HG03159 (cell line): ENCODE results near the gene KCNIP4.
"Not testable (repeated sequence)": the region's sequence is repeated elsewhere in the genome, so short reads cannot be mapped to it uniquely, and the experiment has no call there.

ENCODE experiments used
- ATAC-seq: cut with Tn5 transposase; IDR thresholded peaks from one replicate; pipeline ENCODE4 v1.9.1; 2021; ENCODE audit warnings: mild to moderate bottlenecking, moderate library complexity; ENCODE audit not compliant: unreplicated experiment

The KCNIP4 gene

DNA sequence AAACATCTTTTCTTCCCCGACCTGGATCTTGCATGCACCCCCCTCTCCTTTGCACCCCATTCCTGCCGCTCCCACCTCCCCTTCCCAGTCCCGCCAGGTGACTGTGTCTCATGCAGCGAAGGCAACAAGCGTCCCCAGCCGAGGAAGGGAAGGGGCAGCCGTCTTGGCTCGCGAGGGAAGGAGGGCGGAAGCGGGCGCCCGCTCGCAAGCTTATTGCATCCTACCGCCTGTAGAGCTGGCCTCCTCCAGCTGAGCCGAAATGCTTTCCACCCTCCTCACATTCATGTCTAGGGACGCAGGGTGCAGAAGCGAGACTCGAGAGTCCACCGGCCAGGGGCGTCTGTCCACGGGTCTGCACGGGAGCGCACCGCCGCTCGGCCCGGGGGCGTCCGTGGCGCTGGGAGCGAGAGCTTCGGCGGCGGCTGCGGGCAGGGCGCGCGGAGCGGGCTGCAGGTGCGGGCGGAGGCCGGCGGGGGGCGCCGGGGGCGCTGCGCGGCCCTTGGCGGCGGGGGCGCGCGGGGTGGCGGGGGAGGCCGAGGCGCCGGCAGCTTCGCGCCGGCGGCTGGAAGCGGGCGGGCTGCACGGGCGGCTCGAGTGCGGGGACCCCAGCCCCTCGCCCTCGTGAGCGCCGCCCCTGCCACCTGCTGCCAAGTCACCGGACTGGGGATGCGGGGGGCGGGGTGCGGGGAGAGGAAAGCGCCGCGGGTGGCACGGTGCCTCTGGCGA is at the start of gene KCNIP4:
Gene KCNIP4, minus strand, starts transcription at position 426 of the 726 bp plus-strand sequence.
- no peak for ATAC-seq

- ATAC-seq: not testable (repeated sequence)
Measured at GRCh38 chr4:21996618-21997017, 48.0 kb upstream of the KCNIP4 start.

GRCh38 chr4:21992330-21992729 is 43.8 kb upstream of the KCNIP4 start:
- ATAC-seq: no peak

DNA sequence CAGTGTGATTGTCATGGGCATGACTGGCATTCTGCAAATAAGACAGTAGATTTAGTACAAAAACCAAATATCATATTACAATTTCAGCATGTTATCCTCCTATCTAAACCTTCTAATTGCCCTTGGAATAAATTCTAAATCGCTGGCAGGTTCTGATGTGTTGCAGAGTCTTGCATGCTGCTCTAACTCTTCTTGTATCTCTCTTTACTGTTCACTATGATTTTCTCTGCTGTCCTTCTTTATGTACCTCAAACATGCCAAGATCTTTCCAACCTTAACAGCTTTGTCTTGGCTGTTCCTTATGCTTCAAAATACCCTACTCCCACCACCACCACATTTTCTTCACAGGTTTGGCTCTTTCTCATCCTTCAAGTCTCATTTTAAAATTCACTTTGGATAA is 43.0 kb upstream of the KCNIP4 start:
- no peak for ATAC-seq

DNA sequence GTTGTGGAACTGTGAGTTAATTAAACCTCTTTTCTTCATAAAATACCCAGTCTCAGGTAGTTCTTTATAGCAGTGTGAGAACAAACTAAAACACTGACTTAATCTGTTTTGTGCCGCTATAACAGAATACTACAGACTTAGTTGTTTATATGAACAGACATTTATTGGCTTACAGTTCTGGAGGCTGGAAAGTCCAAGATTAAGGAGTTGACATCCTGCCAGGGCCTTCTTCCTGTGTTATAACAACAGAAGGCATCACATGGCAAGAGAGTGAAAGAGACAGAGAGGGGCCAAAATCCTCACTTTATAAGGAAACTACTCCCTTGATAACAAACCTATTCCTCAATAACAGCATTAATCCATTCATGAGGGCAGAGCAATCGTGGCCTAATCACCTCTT is 42.5 kb upstream of the KCNIP4 start:
- ATAC-seq: no peak

DNA sequence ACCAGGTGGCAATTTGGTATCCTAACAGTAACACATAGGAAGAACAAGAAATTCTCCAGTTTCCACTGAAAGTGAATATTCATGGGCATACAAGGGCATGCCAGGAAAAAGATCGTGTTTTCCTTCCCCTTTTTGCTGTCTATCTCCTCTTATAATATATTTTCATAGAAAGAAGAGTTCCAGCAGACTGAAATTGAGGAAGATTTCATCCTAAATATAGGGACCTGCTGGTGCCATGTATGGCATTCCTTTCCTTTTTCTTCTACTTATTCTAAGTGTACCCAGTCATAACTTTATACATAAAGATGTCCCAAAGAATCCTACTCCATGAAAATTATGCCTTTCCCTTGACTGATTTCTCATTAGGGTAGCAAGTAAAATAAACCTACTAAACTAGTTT is 40.8 kb upstream of the KCNIP4 start:
- no peak for ATAC-seq

- ATAC-seq: no peak
Measured at GRCh38 chr4:21986307-21986706, 37.7 kb upstream of the KCNIP4 start.

- ATAC-seq: no peak
Measured at GRCh38 chr4:21982087-21982486, 33.5 kb upstream of the KCNIP4 start.

DNA sequence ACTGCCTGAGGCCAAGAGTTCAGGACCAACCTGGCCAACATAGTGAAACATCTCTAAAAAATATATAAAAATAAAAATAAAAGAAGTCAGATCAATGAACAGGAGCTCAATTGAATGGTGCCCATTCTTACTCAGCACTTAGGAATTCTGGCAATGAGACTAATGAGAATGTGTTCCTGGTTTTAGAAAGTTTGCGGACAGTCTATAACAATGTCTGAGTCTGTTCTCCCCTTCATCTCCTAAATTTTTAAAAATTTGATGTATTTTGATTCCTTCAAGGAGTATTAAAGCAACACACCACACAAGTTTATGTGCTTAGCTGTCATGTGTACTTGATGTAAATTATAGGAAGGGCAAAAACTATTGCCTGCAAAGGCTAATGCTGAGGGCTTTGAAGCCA is 30.6 kb upstream of the KCNIP4 start:
- no peak for ATAC-seq

DNA sequence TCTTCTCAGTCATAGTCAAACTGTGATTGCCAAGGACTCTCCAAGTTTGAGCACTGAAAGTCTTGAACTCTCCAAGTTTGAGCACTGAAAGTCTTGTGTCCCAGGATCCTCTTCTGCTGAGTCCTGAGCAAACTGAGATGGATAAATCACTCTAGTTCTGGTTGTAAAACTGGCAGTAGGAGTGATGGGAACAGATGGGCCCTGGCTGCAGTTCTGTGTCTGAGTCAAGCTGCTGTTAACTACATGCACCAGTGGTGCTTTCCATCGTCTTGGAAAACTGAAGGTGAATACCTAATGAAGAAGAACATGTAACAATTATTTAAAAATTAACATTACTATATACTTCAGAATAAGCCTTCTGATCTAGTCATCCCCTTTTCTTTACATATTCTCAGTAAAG is 27.6 kb upstream of the KCNIP4 start:
- no peak for ATAC-seq

GRCh38 chr4:21973850-21974249 is 25.3 kb upstream of the KCNIP4 start:
- ATAC-seq: no peak

DNA sequence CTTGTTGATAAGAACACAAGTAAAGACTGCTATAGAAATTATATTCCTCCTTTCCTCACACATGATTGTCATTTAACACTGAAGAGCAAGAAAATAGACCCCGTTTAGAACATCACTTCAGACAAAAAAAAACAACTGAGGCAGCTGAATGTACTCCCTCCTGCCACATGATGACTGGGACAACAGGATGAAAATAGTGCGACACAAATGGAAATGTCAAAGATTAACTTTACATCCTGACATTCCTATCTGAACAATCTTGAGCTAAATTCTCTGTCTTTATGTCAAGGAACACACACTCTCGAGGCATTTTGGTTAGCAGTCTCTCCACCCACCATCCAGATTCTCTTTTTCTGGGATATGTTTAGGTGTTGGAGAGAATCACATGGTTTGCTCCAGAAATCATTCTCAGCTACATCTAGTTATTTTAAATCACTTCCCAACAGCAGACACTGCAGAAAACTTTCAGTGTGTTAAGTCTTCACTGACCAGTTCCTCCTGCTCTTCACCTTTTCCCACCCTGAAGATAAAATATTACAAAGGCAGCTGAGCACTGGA is 16.3 kb upstream of the KCNIP4 start:
- no peak for ATAC-seq

DNA sequence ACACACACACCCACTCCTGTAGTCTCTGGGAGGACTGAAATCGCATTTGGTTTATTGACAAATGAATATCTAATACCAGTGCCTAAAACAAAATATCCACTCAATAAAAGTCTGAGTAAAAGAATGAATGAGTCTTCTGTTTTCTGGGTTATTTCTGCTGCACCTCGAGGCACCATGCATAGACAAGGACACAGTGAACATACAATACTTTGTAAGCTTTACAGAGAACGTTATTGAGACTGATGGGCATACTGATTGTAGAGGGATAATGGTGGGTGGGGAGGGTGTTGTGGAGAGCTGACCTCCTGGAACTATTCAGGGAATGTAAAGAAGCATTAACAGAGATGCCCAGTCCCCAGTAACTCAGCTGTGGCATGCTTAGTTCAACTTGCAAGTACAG is 14.1 kb upstream of the KCNIP4 start:
- no peak for ATAC-seq

DNA sequence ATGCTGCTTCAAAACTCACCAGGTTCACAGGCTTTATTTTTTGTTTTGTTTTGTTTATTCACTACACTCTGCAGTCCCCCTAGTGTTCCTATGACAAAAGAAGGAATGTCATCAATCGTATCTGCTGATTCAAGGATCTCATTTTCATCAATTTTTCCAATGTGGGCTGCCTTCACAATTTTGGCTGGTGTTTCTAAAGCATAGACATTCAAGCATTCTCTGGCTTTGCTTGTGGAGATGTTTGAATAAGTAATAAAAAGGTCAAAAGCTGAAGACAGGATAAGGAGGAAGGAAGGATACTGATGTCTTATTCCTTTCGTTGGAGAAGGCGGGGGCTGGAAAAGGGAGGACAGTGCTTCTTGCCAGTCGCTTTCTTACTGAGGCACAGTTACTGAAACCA is 12.2 kb upstream of the KCNIP4 start:
- ATAC-seq: no peak

DNA sequence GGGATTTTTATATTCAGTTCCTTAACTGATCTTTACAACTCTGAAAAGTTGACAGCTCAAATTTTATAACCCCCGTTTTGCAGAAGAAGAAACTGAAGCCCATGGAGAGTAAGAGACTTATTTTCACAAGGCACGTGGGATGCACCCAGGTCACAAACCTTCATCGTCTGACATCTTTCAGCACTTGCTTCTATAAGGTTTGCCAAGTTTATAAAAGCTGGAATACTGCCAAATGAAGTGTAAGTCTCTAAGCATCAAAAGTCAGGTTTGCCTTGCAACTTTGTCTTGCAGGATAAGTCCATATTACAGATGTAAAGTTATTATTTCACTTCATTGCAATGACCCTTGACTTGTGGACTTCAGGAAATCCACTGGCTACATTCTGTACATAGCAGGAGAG is 6.3 kb upstream of the KCNIP4 start:
- no peak for ATAC-seq

- ATAC-seq: no peak
Measured at GRCh38 chr4:21953653-21954052, 5.1 kb upstream of the KCNIP4 start.

DNA sequence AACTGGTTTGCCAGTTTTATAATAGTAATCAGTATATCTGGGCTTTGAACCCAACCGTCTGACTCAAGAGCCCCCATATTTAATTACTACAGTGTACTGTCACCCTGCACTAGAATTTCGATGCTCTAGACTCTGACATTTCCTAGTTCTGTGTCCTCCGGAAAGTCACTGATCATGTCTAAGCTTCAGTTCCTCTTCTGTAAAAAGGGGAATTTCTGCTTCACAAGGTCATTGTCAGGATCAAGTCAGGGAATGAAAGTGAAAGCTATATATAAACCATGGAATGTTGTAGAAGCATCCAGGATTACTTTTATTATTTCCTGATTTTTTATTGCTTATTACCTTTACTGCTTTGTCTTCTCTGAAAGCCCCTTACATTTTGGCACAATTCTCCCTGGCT is 4.0 kb upstream of the KCNIP4 start:
- ATAC-seq: no peak

DNA sequence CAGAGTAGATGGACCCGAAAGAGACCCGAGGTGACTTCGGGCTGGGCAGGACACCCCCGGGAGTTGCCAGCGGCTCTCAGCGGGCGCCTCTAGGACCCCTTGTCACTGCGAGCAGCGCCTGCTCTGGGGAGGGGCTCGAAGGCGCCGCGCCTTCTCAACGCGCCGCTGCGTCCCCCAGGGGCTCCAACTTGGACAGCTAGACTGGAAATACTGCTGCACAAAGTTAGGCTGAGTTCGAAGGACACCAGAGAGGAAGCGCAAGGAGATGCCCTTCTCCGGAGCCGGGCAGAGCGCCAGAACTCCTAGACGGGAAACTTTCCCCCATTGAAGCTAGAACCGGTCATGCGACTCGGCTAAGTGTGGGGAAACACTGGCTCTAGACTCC is 493 bp upstream of the KCNIP4 start:
- no peak for ATAC-seq

DNA sequence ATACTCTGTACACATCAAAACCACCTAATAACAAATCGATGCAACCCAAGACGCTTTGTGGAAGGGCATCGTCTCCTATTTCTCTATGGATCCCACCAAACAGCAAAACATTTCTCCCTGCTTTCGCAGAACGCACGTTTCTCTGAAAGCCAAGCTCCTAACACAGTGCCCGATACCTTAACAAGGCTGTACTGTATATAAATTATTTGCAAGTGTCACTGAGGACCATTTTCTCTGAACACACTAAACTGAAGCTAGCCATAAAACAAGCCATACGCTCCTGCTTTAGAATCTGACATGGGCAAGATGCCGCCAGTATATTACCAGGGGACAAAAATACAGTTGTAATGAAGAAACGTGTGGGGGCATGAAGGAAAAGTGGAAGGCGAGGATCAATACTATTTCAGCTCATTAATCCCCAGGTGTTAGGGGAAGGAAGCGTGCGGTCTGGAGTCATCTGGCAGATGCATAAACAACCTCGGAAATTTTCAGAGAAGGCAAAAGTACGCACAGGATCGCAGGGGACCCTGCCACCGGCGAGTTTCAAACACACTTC is 703 bp downstream of the KCNIP4 start:
- ATAC-seq: no peak

GRCh38 chr4:21946858-21947257 is 1.7 kb downstream of the KCNIP4 start:
- ATAC-seq: no peak

- no peak for ATAC-seq
Measured at GRCh38 chr4:21921526-21922180, 26.9 kb downstream of the KCNIP4 start.

DNA sequence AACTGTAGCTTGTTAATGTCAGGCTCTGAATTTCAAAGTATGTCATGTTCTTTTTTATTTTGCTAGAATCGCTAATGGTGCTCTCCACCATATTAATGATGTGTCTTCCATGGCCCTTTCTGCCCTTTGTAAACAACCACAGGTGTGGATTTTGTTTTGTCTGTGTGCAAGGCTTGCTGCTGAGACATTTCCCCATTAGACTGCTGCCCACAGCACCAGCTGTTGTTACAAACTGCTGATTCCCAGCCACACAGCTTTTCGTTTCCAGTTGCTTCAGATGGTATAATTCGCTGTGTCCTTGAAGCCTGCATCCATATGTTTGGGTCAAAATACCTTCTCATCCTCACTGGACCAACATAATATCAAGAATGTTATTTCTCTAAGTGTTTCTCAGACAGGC is 32.8 kb downstream of the KCNIP4 start:
- ATAC-seq: no peak
